Hepatocyte (in vitro differentiated cells): ENCODE data around the gene CLTCL1. TPM values are rescaled to one million over a fixed set of nuclear protein-coding genes. Genes with fewer than 3 reads are reported as not detected.

Source experiments
- DNase-seq: peaks from one replicate; pipeline ENCODE4 v3.0.0-alpha.2; 2016; ENCODE audit warnings: low spot score
- H2AFZ ChIP-seq: fragments of 200-600 bp; sonication (generic); 2 replicates; pipeline ENCODE4 v1.6.0; 2016; ENCODE audit warnings: antibody characterized with exemption, mild to moderate bottlenecking
- H3K27ac ChIP-seq: fragments of 200-600 bp; sonication (generic); 2 replicates; pipeline ENCODE4 v1.5.1; 2016; ENCODE audit warnings: mild to moderate bottlenecking
- H3K27me3 ChIP-seq: fragments of 200-600 bp; sonication (generic); 2 replicates; pipeline ENCODE4 v1.6.1; 2016
- H3K36me3 ChIP-seq: fragments of 200-600 bp; sonication (generic); replicated peaks from 2 replicates; pipeline ENCODE4 v1.5.1; 2016; ENCODE audit warnings: low read depth; ENCODE audit not compliant: insufficient read depth
- H3K4me1 ChIP-seq: fragments of 200-600 bp; sonication (generic); 2 replicates; pipeline ENCODE4 v1.5.1; 2016; ENCODE audit warnings: mild to moderate bottlenecking, moderate library complexity; ENCODE audit not compliant: insufficient read depth
- H3K4me2 ChIP-seq: fragments of 200-600 bp; sonication (generic); 2 replicates; pipeline ENCODE4 v1.6.0; 2016
- H3K4me3 ChIP-seq: fragments of 200-600 bp; sonication (generic); 2 replicates; pipeline ENCODE4 v1.5.1; 2016; ENCODE audit warnings: mild to moderate bottlenecking
- H3K79me2 ChIP-seq: fragments of 200-600 bp; sonication (generic); 2 replicates; pipeline ENCODE4 v1.6.0; 2017; ENCODE audit warnings: mild to moderate bottlenecking
- H3K9me2 ChIP-seq: fragments of 200-600 bp; sonication (generic); replicated peaks from 2 replicates; pipeline ENCODE4 v1.6.0; 2017; ENCODE audit warnings: mild to moderate bottlenecking; ENCODE audit not compliant: insufficient read depth
- H3K9me3 ChIP-seq: fragments of 200-600 bp; sonication (generic); 2 replicates; pipeline ENCODE4 v1.5.1; 2016; ENCODE audit warnings: low read depth, mild to moderate bottlenecking
- H4K20me1 ChIP-seq: fragments of 200-600 bp; sonication (generic); 2 replicates; pipeline ENCODE4 v1.6.0; 2016; ENCODE audit warnings: mild to moderate bottlenecking; ENCODE audit not compliant: insufficient read depth, poor library complexity, severe bottlenecking
- CTCF ChIP-seq: fragments of 200-600 bp; sonication (generic); IDR thresholded peaks from 2 replicates; pipeline ENCODE4 v1.5.1; 2016; ENCODE audit warnings: antibody characterized with exemption, mild to moderate bottlenecking; ENCODE audit not compliant: poor library complexity
- EZH2 ChIP-seq: fragments of 200-600 bp; sonication (generic); IDR thresholded peaks from 2 replicates; pipeline ENCODE4 v1.6.1; 2016; ENCODE audit warnings: antibody characterized with exemption, mild to moderate bottlenecking, borderline replicate concordance
- EZH2phosphoT487 ChIP-seq: fragments of 200-600 bp; sonication (generic); IDR thresholded peaks from one replicate; pipeline ENCODE4 v1.6.1; 2018; ENCODE audit warnings: antibody characterized with exemption, mild to moderate bottlenecking, low read depth, moderate library complexity; ENCODE audit not compliant: unreplicated experiment, severe bottlenecking
- WGBS: methylation state at CpG from one replicate; pipeline ENCODE4 v1.1.6; 2016; ENCODE audit warnings: low lambda C conversion rate; ENCODE audit errors: missing lambda C conversion rate; 5-methylcytosine and 5-hydroxymethylcytosine counted together
- polyA plus RNA-seq: library from polyadenylated mRNA; unstranded; fragments of >200 nt; fragmentation: Nextera tagmentation; extraction: Ambion mirVana; gene quantifications from 2 replicates; pipeline ENCODE4 v1.2.1, GENCODE V29; 2016
- total RNA-seq: library from RNA; depleted of rRNA; stranded (reverse); fragments of >200 nt; gene quantifications from 2 replicates; pipeline ENCODE4 v1.2.3, GENCODE V29; 2014

Gene CLTCL1
- total and polyA plus RNA-seq, 2 experiments from 2014 or later = 2.2 to 3.7 TPM

- no peak for DNase-seq
- no peaks in the 10 kb centered on the region for H4K20me1 ChIP-seq
- no peaks in the 10 kb centered on the region for H3K36me3 ChIP-seq
- no peak overlapping the region for H3K27ac ChIP-seq
- H3K9me2 ChIP-seq = no peaks in the 10 kb centered on the region
- 87% methylated on average over 5 of the region's 5 CpGs for WGBS
- no peaks in the 10 kb centered on the region for H3K79me2 ChIP-seq
- no peaks in the 10 kb centered on the region for H3K27me3 ChIP-seq
- no peak overlapping the region for H3K4me2 ChIP-seq
- no peak overlapping the region for H3K4me3 ChIP-seq
- H2AFZ ChIP-seq = no peak overlapping the region
- no peaks in the 10 kb centered on the region for H3K4me1 ChIP-seq
- TF ChIP-seq EZH2 = no peak
- TF ChIP-seq CTCF = no peak
- TF ChIP-seq EZH2phosphoT487 = no peak
- no peaks in the 10 kb centered on the region for H3K9me3 ChIP-seq
Observed at GRCh38 chr22:19207884-19208283, 83.6 kb downstream of the CLTCL1 start.

- WGBS = 80% methylated on average over 9 of the region's 9 CpGs
- TF ChIP-seq EZH2phosphoT487 (no peak), CTCF (no peak)
- no peaks in the 10 kb centered on the region for H3K79me2 ChIP-seq
Observed at GRCh38 chr22:19207401-19207808, 84.1 kb downstream of the CLTCL1 start.

GRCh38 chr22:19206287-19206686, 85.2 kb downstream of the CLTCL1 start:
- TF ChIP-seq CTCF (no peak), EZH2 (no peak)

More at GRCh38 chr22:19207401-19207808, 84.1 kb downstream of the CLTCL1 start:
- DNase-seq = no peak
- no peaks in the 10 kb centered on the region for H3K9me2 ChIP-seq
- H2AFZ ChIP-seq = no peak overlapping the region
- H3K9me3 ChIP-seq = no peaks in the 10 kb centered on the region
- H4K20me1 ChIP-seq = no peaks in the 10 kb centered on the region
- no peaks in the 10 kb centered on the region for H3K36me3 ChIP-seq
- H3K27me3 ChIP-seq = no peaks in the 10 kb centered on the region
- H3K4me2 ChIP-seq = no peak overlapping the region
- H3K4me3 ChIP-seq = no peak overlapping the region
- no peaks in the 10 kb centered on the region for H3K4me1 ChIP-seq
- H3K27ac ChIP-seq = no peak overlapping the region

GRCh38 chr22:19204640-19205039, 86.9 kb downstream of the CLTCL1 start:
- 92% methylated on average over 4 of the region's 4 CpGs for WGBS
- H2AFZ ChIP-seq = no peak overlapping the region
- H4K20me1 ChIP-seq = no peaks in the 10 kb centered on the region
- H3K79me2 ChIP-seq = no peaks in the 10 kb centered on the region
- DNase-seq = no peak
- no peak overlapping the region for H3K4me2 ChIP-seq
- no peaks in the 10 kb centered on the region for H3K27me3 ChIP-seq
- H3K9me3 ChIP-seq = no peaks in the 10 kb centered on the region
- H3K4me1 ChIP-seq = no peaks in the 10 kb centered on the region
- no peaks in the 10 kb centered on the region for H3K9me2 ChIP-seq
- H3K36me3 ChIP-seq = no peaks in the 10 kb centered on the region
- H3K27ac ChIP-seq = no peak overlapping the region
- H3K4me3 ChIP-seq = no peak overlapping the region
- no peak for TF ChIP-seq EZH2phosphoT487
- no peak for TF ChIP-seq CTCF
- no peak for TF ChIP-seq EZH2

More at GRCh38 chr22:19206287-19206686, 85.2 kb downstream of the CLTCL1 start:
- H3K4me2 ChIP-seq = no peak overlapping the region
- H2AFZ ChIP-seq = no peak overlapping the region
- H3K4me1 ChIP-seq = no peaks in the 10 kb centered on the region
- no peaks in the 10 kb centered on the region for H3K9me2 ChIP-seq
- no peaks in the 10 kb centered on the region for H3K79me2 ChIP-seq
- 97% methylated on average over 6 of the region's 6 CpGs for WGBS
- H3K9me3 ChIP-seq = no peaks in the 10 kb centered on the region
- no peaks in the 10 kb centered on the region for H3K36me3 ChIP-seq
- H3K27ac ChIP-seq = no peak overlapping the region
- H3K27me3 ChIP-seq = no peaks in the 10 kb centered on the region
- no peak overlapping the region for H3K4me3 ChIP-seq
- H4K20me1 ChIP-seq = no peaks in the 10 kb centered on the region
- no peak for DNase-seq
